HFF-Myc (cell line): ENCODE results near the gene CEP85.
"Not testable (repeated sequence)": the region's sequence is repeated elsewhere in the genome, so short reads cannot be mapped to it uniquely, and the experiment has no call there.

Experiments used
- DNase-seq: peaks from one replicate; pipeline ENCODE4 v3.0.0-alpha.2; 2011; ENCODE audit warnings: low read depth; ENCODE audit errors: extremely low read depth
- H3K4me3 ChIP-seq: replicated peaks from 2 replicates; pipeline ENCODE4 v1.5.1; 2011; ENCODE audit warnings: low read depth, mild to moderate bottlenecking, control low read depth, low read length
- TF ChIP-seq, protein P1 (sequence below): IDR thresholded peaks from 2 replicates; pipeline ENCODE4 v1.5.1; 2012; ENCODE audit warnings: mild to moderate bottlenecking, low read depth, low read length, control low read depth; ENCODE audit errors: missing control alignments

The CEP85 gene

DNA sequence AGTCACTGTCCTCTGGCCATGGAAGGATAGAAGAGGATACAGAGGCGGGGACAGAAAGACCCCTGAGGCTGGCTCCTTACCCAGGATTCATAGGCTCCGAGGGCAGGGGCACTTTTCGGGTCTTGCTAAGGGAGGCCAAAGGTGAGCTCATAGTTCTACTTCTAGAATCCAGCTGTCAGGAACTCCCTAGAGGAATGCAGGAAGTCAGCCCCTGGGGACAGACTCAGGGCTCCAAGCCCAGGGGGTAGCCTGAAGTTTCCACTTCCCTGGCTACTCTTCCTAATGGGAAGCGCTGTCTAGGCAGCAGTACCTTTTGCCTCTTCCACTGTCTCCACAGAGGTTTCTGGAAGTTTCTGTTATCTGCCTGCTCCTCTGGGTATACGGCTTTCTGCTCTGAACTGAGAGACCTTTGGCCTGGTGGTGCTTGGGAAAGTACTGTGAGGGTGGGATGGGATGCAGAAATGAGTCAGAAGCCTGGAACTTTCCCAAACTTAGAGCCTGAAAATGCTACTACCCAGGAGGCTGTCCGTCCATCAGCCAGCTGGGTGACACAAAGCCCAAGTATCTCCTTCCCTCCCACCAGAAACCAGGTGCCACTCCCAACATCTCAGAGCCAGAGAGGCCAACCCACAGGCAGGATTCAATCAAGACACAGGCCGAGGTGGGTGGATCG is 68.9 kb downstream of the CEP85 start:
- peak; percentile 37 for DNase-seq
- no peak overlapping the region for H3K4me3 ChIP-seq
- TF ChIP-seq, protein P1, sequence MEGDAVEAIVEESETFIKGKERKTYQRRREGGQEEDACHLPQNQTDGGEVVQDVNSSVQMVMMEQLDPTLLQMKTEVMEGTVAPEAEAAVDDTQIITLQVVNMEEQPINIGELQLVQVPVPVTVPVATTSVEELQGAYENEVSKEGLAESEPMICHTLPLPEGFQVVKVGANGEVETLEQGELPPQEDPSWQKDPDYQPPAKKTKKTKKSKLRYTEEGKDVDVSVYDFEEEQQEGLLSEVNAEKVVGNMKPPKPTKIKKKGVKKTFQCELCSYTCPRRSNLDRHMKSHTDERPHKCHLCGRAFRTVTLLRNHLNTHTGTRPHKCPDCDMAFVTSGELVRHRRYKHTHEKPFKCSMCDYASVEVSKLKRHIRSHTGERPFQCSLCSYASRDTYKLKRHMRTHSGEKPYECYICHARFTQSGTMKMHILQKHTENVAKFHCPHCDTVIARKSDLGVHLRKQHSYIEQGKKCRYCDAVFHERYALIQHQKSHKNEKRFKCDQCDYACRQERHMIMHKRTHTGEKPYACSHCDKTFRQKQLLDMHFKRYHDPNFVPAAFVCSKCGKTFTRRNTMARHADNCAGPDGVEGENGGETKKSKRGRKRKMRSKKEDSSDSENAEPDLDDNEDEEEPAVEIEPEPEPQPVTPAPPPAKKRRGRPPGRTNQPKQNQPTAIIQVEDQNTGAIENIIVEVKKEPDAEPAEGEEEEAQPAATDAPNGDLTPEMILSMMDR: no peak

DNA sequence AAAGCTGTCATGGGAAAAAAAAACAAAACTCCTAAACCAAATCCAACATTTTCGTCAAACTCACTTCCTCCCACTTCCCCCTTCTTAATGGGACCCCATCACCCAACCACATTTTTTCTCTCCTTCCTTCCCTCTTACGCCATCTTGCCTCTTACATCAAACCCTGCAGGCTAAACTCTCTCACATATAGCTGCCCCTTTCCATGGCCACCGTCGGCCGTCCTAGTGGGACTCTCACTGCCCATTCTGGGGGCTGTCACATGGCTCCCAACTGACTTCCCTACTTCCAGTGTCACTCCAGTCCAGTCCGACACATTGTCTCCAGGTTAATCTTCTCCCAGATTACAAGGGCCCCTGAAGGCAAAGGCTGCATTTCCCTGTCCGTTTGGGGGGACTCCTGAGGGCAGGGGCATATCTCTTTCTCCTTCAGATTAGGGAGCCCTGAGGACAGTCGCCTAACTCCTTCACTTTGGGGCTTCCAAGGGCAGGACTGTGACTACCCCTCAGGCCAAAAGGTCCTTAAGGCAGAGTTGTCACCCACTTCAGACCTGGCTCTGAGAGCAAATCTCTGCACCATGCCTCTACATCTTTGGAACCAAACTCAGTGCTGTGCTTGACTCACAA is 71.8 kb downstream of the CEP85 start:
- DNase-seq: no peak
- H3K4me3 ChIP-seq: peak overlapping the region; percentile 78
- TF ChIP-seq, protein P1: no peak

GRCh38 chr1:26306290-26307229 is 72.6 kb downstream of the CEP85 start, which contains the start of gene UBXN11:
Gene UBXN11 (minus strand): TSS chr1:26306636. CDS start chr1:26302883, 3,753 bp downstream.
- H3K4me3 ChIP-seq: peak within 1 kb of the TSS; percentile 78
- peak; percentile 87 for DNase-seq
- TF ChIP-seq, protein P1: no peak

DNA sequence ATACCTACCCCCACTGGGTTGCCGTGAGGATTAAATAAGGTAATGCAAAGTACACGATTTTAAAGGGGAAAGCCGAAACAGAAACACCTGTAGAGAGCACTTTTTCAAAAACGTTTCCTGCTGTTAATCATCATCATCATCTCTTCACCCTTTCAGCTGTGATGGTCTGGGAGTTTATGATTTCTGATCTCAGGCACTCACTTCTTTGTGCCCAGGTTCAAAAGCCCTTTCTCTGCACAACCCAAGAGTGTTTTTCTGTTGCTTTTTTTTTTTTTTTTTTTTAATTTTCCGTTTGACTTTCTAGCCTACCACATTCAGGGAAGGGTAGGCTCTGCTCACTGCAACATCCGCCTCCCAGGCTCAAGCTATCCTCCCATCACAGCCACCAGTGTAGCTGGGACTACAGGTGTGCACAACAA is 73.4 kb downstream of the CEP85 start:
- TF ChIP-seq, protein P1: no peak
- DNase-seq: no peak

DNA sequence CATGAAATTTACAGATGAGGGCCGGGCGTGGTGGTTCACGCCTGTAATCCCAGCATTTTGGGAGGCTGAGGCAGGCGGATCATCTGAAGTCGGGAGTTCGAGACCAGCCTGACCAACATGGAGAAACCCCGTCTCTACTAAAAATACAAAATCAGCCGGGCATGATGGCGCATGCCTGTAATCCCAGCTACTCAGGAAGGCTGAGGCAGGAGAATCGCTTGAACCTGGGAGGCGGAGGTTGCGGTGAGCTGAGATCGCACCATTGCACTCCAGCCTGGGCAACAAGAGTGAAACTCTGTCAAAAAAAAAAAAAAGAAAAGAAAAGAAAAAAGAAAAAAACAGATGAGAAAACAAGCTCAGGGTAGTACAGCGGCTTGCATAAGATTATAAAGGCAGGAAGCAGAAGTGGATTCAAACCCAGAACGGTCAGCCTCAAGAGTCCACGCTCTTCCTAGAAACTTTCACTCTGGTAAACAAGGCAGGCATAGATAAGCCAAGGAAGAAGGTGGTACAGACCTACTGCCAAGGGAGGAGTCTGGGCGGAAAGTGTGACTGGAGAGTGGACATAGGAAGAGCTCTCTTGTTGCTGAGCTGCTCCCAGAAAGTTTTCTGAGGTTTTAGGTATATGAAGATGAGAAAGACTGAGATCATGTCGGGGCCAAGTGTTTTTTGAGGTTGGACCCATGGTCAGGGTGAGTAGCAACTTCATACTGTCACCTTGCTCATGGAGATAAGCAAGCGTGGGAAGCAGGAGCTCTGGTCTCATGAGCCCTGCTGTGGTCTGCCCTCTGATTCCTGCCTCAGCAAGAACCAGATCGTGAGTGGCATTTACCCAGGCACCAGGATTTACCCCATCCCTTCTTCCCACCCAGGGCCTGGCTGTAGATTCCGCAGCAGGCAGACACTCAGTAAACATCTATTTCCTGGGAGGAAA is 74.2 kb downstream of the CEP85 start:
- not testable (repeated sequence) for DNase-seq, H3K4me3 ChIP-seq

More for the DNA sequence above, 73.4 kb downstream of the CEP85 start:
- H3K4me3 ChIP-seq: no peak overlapping the region

- H3K4me3 ChIP-seq: no peak overlapping the region
- TF ChIP-seq, protein P1: no peak
- DNase-seq: no peak
Measured at GRCh38 chr1:26314501-26314900, 80.5 kb downstream of the CEP85 start.
